Measurements from ENCODE around the gene FLRT2.

FLRT2 gene

GRCh38 chr14:85527006-85527405 lies 2.9 kb upstream of the FLRT2 start:
- no peak for ATAC-seq

GRCh38 chr14:85527445-85528035 lies 2.4 kb upstream of the FLRT2 start:
- H3K4me1 Mint-ChIP-seq, result no peaks in the 10 kb centered on the region
- no peak overlapping the region for H3K4me3 Mint-ChIP-seq
- H3K27me3 Mint-ChIP-seq, result peaks cover 37% of the 10 kb centered on the region
- no peaks in the 10 kb centered on the region for H3K36me3 Mint-ChIP-seq
- peaks cover 3% of the 10 kb centered on the region for H3K9me3 Mint-ChIP-seq
- H3K27ac Mint-ChIP-seq, result no peak overlapping the region
- no peak for ATAC-seq

More at GRCh38 chr14:85527006-85527405, 2.9 kb upstream of the FLRT2 start:
- H3K27ac Mint-ChIP-seq, result no peak overlapping the region
- peaks cover 3% of the 10 kb centered on the region for H3K9me3 Mint-ChIP-seq
- no peaks in the 10 kb centered on the region for H3K36me3 Mint-ChIP-seq
- H3K4me1 Mint-ChIP-seq, result no peaks in the 10 kb centered on the region
- H3K27me3 Mint-ChIP-seq, result peaks cover 32% of the 10 kb centered on the region
- H3K4me3 Mint-ChIP-seq, result no peak overlapping the region

- H3K27me3 Mint-ChIP-seq, result peaks cover 44% of the 10 kb centered on the region
- peaks cover 3% of the 10 kb centered on the region for H3K9me3 Mint-ChIP-seq
- H3K27ac Mint-ChIP-seq, result no peak overlapping the region
- H3K4me1 Mint-ChIP-seq, result no peaks in the 10 kb centered on the region
- H3K36me3 Mint-ChIP-seq, result no peaks in the 10 kb centered on the region
- ATAC-seq, result no peak
- H3K4me3 Mint-ChIP-seq, result no peak overlapping the region
Measured at GRCh38 chr14:85528080-85528896, 1.7 kb upstream of the FLRT2 start.

- Mint-ChIP-seq H3K36me3 (no peaks in the 10 kb centered on the region), H3K27me3 (peaks cover 48% of the 10 kb centered on the region), H3K4me3 (no peak overlapping the region), H3K4me1 (no peaks in the 10 kb centered on the region), H3K27ac (no peak overlapping the region), H3K9me3 (peaks cover 3% of the 10 kb centered on the region)
- ATAC-seq, result no peak
Measured at GRCh38 chr14:85528897-85529631, 880 bp upstream of the FLRT2 start.

DNA sequence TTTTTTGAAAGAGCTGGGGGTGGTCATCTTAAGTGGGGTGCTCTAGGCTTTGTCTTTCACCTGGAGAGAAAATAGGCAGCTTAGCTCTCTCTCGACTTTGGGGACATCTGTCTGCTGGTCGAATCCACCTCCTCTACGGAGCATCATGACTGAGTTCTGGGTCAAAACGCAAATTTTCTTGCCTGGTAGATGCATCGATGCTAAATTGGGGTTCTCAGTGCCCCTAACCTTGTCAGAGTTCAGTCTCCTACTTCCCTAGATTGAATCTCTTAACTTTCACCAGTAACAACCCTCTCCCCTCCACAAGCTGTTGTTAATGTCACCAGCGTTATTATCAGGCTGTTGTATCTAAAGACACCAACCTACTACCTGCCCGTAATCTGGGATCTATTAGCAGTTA lies 682 bp downstream of the FLRT2 start:
- Mint-ChIP-seq H3K9me3 (peaks cover 7% of the 10 kb centered on the region), H3K4me1 (no peaks in the 10 kb centered on the region), H3K4me3 (no peak overlapping the region), H3K27ac (no peak overlapping the region), H3K27me3 (peaks cover 56% of the 10 kb centered on the region), H3K36me3 (no peaks in the 10 kb centered on the region)
- no peak for ATAC-seq

DNA sequence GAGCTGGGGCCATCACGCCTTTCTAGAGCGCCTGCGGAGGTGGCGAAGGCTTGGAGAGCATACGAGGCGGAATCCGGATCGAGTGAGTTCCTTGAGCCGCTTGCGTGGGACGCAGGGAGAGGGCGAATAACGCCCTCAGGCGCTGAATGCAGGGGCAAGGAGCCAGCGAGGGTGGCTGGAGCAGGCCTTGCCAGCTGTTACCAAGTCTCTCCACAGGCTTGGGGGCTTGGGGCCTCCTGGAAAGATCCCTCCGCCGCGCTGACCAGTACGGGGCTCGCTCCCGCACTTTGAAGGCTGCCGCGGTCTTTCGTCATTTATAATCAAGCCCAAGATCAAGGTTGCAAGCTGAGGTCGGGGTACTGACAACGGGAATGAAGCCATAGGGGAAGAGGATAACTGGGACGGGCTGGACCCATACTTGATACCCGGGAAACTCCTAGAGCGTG lies 1.2 kb downstream of the FLRT2 start:
- Mint-ChIP-seq H3K4me1 (no peaks in the 10 kb centered on the region), H3K9me3 (peaks cover 7% of the 10 kb centered on the region)
- ATAC-seq, result no peak

GRCh38 chr14:85531587-85532373 lies 1.8 kb downstream of the FLRT2 start:
- ATAC-seq, result no peak
- H3K27ac Mint-ChIP-seq, result no peak overlapping the region
- no peaks in the 10 kb centered on the region for H3K36me3 Mint-ChIP-seq
- peaks cover 7% of the 10 kb centered on the region for H3K9me3 Mint-ChIP-seq
- peaks cover 56% of the 10 kb centered on the region for H3K27me3 Mint-ChIP-seq
- no peak overlapping the region for H3K4me3 Mint-ChIP-seq
- no peaks in the 10 kb centered on the region for H3K4me1 Mint-ChIP-seq

More for the DNA sequence above, 1.2 kb downstream of the FLRT2 start:
- Mint-ChIP-seq H3K4me3 (no peak overlapping the region), H3K27ac (no peak overlapping the region), H3K36me3 (no peaks in the 10 kb centered on the region), H3K27me3 (peaks cover 56% of the 10 kb centered on the region)

DNA sequence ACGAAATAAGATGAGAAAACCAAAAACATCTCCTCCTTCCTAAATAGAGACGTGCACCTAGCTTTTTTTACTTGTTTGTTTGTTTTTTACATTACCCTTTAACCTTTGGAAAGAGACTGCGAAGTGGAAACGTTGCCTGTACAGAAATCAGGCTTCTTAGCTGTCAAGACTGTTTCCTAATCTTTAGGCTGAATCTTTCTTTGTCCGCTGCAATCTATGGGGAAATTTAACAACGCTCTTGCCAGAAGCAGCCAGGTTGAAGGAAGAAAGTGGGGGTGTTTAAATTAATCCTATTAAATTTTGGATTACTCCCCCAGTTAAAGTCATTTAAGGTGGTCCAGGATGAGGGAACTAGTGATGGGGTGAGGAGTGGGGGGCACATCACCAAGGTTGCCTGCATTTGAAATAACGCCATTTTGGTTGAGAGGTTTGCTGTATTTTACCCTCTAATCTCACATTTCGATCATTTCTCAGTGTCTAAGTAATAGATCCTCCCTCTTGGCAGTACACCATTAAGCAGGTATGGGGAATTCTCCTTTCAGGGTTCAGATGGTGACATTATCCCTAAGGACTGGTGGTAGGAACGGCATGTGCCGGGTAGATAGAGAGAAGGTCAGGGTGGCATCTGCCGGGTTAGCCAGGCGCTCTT lies 2.6 kb downstream of the FLRT2 start:
- H3K9me3 Mint-ChIP-seq, result peaks cover 7% of the 10 kb centered on the region
- no peaks in the 10 kb centered on the region for H3K4me1 Mint-ChIP-seq
- H3K27ac Mint-ChIP-seq, result no peak overlapping the region
- no peak overlapping the region for H3K4me3 Mint-ChIP-seq
- no peak for ATAC-seq
- H3K27me3 Mint-ChIP-seq, result peaks cover 56% of the 10 kb centered on the region
- H3K36me3 Mint-ChIP-seq, result no peaks in the 10 kb centered on the region

DNA sequence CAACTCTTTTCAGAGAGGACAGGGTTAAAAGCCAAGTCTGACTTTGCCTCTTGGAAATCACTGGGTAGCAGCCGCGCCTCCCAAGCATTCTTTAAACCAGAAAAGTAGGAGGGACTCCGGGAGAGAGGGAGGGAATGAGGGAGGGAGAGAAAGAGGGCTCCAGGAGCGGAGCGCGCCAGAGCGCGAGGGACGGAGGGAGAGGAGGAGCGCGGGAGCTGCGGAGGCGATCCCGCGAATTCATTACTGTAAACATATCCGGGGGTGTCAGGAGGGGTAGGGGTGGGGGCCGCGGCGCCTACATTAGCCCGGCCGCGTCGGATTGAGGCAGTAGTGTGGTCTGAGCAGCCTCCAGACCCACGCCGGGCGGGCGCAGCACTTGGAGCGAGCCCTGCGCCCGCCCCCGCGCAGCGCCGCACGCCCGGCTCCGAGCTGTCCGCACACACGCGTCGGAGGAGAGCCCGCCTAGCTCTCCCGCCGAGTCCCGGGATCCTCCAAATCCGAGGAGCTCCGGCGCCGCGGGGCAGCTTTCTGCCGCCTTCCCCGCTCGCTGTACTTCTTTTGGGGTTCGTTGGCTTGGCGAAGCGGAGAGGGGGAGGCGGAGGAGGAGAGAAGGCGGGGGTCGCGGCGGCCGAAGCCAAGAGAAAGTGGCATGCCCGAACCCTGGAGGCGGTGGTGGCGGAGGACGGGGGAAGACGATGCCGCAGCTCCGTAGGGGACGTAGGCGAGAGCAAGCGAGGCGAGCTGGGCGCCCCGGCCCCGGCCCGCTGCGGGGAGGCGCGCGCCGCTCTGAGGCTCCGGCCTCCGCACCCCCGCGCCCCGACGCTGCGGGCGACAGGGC lies 3.3 kb downstream of the FLRT2 start:
- Mint-ChIP-seq H3K9me3 (peaks cover 7% of the 10 kb centered on the region), H3K4me1 (no peaks in the 10 kb centered on the region), H3K27ac (no peak overlapping the region), H3K27me3 (peaks cover 56% of the 10 kb centered on the region), H3K4me3 (no peak overlapping the region), H3K36me3 (no peaks in the 10 kb centered on the region)
- ATAC-seq, result no peak

GRCh38 chr14:85533861-85534291 lies 3.9 kb downstream of the FLRT2 start:
- no peak overlapping the region for H3K4me3 Mint-ChIP-seq
- no peak for ATAC-seq
- H3K9me3 Mint-ChIP-seq, result peaks cover 7% of the 10 kb centered on the region
- peaks cover 55% of the 10 kb centered on the region for H3K27me3 Mint-ChIP-seq
- H3K27ac Mint-ChIP-seq, result no peak overlapping the region
- no peaks in the 10 kb centered on the region for H3K4me1 Mint-ChIP-seq
- no peaks in the 10 kb centered on the region for H3K36me3 Mint-ChIP-seq

- peaks cover 4% of the 10 kb centered on the region for H3K9me3 Mint-ChIP-seq
- H3K36me3 Mint-ChIP-seq, result no peaks in the 10 kb centered on the region
- H3K4me3 Mint-ChIP-seq, result no peak overlapping the region
- H3K27ac Mint-ChIP-seq, result no peak overlapping the region
- H3K27me3 Mint-ChIP-seq, result peaks cover 47% of the 10 kb centered on the region
- no peak for ATAC-seq
- no peaks in the 10 kb centered on the region for H3K4me1 Mint-ChIP-seq
Measured at GRCh38 chr14:85534458-85535293, 4.7 kb downstream of the FLRT2 start.

- H3K27ac Mint-ChIP-seq, result no peak overlapping the region
- no peaks in the 10 kb centered on the region for H3K4me1 Mint-ChIP-seq
- no peak overlapping the region for H3K4me3 Mint-ChIP-seq
- no peaks in the 10 kb centered on the region for H3K36me3 Mint-ChIP-seq
- H3K9me3 Mint-ChIP-seq, result peaks cover 4% of the 10 kb centered on the region
- H3K27me3 Mint-ChIP-seq, result peaks cover 41% of the 10 kb centered on the region
- ATAC-seq, result no peak
Measured at GRCh38 chr14:85535321-85535720, 5.4 kb downstream of the FLRT2 start.
